IMR-90 (cell line): ENCODE results near the gene BLMH.

Source experiments
- MXI1 ChIP-seq: IDR thresholded peaks from 2 replicates; pipeline ENCODE4 v1.6.1; 2012; ENCODE audit warnings: low read depth, mild to moderate bottlenecking, low read length, moderate library complexity, borderline replicate concordance
- POLR2A ChIP-seq: IDR thresholded peaks from 2 replicates; pipeline ENCODE4 v1.6.1; 2012; ENCODE audit warnings: mild to moderate bottlenecking, low read depth, low read length
- USF2 ChIP-seq: fragments of 150-350 bp; IDR thresholded peaks from 2 replicates; pipeline ENCODE4 v1.6.1; 2017; ENCODE audit warnings: mild to moderate bottlenecking, antibody characterized with exemption, low read length, low read depth

GRCh38 chr17:30291543-30292285 lies at the start of gene BLMH:
- TF ChIP-seq POLR2A: peak; percentile 67
- no peak; the same call in 1 of the 2 replicates for TF ChIP-seq MXI1
- no peak for TF ChIP-seq USF2
